RWPE1 (cell line): Measurements from ENCODE around the gene PALLD.

Experiments
- CTCF ChIA-PET: fragments of 350-600 bp; sonication (Branson Sonifier 250); formaldehyde crosslinking; extraction: SDS; loops from one replicate; lab custom pipeline; 2021; lab: Yijun Ruan, JAX
- POLR2A ChIA-PET: fragments of 400-600 bp; formaldehyde crosslinking; extraction: SDS; loops from one replicate; lab custom pipeline; 2020; ENCODE audit warnings: antibody characterized with exemption; ENCODE audit not compliant: low non-redundant PET; lab: Yijun Ruan, JAX
- DNase-seq: peaks from one replicate; pipeline ENCODE4 v3.0.0; 2012; ENCODE audit warnings: low spot score
- H3K27ac ChIP-seq: fragments of 450-650 bp; 2 replicates; pipeline ENCODE4 v1.5.1; 2017
- TF ChIP-seq, protein P1 (sequence below): fragments of 450-650 bp; conservative IDR thresholded peaks from 2 replicates; pipeline ENCODE4 v1.5.1; 2017; ENCODE audit warnings: low read depth, mild to moderate bottlenecking

Gene PALLD

DNA sequence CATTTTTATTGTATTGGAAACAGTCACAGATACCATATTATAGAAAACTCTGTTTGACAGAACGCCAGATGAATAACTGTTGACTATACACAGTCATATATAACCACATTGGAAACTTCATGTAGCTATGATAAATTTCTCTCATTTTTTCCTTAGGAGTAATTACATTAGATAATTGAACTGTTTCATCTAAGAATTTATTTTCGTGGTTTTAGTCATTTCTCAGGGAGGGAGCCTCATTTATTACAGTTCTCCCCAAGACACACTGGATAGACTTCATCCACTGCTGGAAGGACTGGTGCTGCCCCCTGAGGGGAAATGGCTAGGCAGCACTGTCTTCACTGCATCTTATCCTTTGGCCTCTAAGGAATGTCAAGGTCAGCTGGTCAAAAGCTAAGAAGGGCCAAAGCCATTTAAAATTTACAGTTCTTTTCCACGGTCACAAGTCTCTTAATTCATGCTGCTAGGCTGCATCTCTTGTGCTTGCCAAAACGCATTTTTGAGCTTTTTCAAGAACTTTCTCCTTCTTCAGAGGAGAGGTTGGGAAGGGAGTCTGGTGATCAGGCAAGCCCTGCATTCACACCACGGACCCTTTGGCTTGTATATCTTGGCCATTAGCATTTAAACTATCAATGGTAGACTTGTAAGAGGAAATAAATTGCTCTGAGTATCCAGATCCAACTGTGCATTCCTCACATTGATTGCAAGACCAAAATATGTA is 368.1 kb downstream of the PALLD start:
- H3K27ac ChIP-seq = no peak overlapping the region
- ChIA-PET POLR2A (no interaction called here), CTCF (interaction anchor here (0.6 kb wide), 2 partner anchors 17 to 177 kb away, joined by 3 read pairs; no protein-coding TSS in a partner anchor)
- DNase-seq = no peak
- TF ChIP-seq, protein P1, sequence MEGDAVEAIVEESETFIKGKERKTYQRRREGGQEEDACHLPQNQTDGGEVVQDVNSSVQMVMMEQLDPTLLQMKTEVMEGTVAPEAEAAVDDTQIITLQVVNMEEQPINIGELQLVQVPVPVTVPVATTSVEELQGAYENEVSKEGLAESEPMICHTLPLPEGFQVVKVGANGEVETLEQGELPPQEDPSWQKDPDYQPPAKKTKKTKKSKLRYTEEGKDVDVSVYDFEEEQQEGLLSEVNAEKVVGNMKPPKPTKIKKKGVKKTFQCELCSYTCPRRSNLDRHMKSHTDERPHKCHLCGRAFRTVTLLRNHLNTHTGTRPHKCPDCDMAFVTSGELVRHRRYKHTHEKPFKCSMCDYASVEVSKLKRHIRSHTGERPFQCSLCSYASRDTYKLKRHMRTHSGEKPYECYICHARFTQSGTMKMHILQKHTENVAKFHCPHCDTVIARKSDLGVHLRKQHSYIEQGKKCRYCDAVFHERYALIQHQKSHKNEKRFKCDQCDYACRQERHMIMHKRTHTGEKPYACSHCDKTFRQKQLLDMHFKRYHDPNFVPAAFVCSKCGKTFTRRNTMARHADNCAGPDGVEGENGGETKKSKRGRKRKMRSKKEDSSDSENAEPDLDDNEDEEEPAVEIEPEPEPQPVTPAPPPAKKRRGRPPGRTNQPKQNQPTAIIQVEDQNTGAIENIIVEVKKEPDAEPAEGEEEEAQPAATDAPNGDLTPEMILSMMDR = no peak

DNA sequence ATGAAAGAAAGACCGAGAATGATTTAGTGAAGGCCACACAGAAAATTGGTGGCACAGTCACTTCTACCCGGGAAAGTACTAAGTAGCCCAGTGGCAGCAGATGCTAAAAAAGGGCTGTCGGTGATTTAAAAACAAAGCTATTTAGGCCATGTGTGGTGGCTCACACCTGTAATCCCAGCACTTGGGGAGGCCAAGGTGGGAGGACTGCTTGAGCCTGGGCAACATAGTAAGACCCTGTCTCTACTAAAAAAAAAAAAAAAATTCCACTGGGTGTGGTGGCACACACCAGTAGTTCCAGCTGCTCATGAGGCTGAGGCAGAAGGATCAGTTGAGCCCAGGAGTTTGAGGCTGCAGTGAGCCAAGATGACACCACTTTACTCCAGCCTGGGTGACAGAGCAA is 369.0 kb downstream of the PALLD start:
- TF ChIP-seq, protein P1 = no peak
- no peak for DNase-seq
- H3K27ac ChIP-seq = no peak overlapping the region
- POLR2A ChIA-PET = no interaction called here
- CTCF ChIA-PET = no interaction called here

DNA sequence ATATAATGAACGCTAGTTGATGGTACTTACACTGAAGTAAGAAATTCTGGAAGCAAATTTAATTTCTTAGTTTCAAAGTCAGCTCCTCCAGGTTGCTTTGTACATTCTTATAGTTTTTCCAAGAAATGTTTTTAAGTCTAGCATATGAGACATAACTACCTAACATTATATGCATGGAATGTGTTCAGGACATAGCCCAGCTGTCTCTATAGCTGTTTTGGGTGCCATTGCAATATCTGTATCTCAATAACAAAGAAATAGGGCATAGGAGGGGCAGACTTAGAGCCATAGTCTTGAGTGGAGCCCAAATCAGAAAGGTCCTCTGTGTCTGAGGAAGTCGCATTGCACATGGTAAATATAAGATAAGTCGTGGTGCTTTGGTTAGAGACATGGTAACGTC is 369.8 kb downstream of the PALLD start:
- TF ChIP-seq, protein P1 = no peak
- no peak for DNase-seq
- POLR2A ChIA-PET = interaction anchor here (0.7 kb wide), 1 partner anchor 189 kb away, joined by 3 read pairs; no protein-coding TSS in a partner anchor
- CTCF ChIA-PET = no interaction called here
- no peak overlapping the region for H3K27ac ChIP-seq

DNA sequence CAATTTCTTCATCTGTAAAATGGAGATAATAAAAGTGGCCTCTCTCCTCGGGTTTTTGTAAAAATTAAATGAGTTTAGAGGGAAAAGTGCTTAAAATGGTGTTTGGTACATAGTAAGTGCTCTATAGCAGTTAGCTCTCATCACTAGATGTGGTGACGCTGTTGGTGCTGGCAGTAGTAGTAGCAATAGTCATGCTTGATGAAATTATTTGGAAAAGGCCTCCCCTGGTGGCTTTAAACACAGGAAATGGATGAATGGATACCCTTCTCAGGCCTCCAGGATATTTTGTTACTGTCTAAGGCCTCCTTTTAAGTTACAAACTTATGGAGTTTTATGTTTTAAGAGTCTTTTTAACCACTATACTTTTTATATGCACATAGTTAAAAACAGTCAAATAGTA is 370.3 kb downstream of the PALLD start:
- DNase-seq = no peak
- ChIA-PET POLR2A (interaction anchor here (0.7 kb wide), 1 partner anchor 190 kb away, joined by 3 read pairs; no protein-coding TSS in a partner anchor), CTCF (no interaction called here)
- TF ChIP-seq, protein P1 = no peak
- no peak overlapping the region for H3K27ac ChIP-seq

DNA sequence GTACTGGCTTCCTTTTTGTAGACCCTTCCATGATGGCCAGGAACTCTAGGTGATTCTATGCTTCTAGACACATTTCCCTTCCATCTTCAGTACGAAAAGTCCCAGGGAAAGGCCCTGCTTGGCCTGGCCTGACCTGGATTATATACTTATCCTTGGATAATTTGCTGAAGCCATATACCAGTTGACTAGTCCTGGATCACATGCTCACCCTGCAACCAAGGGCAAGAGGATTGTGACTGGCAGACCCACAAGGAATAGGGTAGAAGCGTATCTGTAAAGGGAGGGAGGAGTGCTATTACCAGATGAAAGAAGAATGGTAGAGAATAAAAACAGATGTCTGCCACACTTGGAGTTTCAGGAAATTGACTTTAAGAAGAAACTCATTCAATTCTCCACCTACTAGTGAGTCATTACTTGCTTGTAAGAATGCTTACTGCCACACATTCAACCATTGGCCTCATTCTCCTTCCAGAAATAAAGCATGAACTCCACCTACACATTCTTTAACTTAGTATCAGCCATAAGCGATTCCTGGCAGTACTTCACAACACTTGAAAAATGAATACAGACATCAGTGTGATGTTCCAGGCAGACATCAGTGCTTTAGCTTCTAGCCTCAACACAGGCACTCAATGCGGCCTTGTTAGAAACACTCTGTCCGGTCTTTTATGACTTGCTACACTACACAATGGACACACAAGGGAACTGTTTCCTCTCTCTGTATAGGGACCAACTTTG is 371.4 kb downstream of the PALLD start:
- POLR2A ChIA-PET = no interaction called here
- peak; percentile 38 for DNase-seq
- TF ChIP-seq, protein P1 = no peak
- no peak overlapping the region for H3K27ac ChIP-seq
- CTCF ChIA-PET = no interaction called here

DNA sequence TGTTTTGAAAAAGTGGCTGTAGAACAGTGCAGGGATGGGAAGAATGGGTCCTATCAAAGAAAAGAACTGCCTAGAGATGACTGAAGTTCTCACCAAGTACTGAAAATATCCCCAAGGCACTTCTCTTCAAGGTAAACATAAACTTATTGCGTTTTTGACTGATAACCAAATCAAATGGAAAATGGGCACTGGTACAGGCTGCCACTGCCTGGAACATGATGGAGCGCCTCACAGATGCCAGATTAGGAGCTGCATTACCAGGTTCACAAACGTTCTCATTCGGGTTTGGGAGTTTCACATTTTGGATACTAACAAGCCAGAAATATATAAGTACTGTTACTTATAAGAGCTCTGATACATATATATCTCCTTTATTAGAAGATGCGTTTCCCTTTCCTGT is 371.9 kb downstream of the PALLD start:
- DNase-seq = no peak
- TF ChIP-seq, protein P1 = no peak
- H3K27ac ChIP-seq = no peak overlapping the region
- ChIA-PET POLR2A (no interaction called here), CTCF (no interaction called here)
